CD4-positive, alpha-beta T cell treated with Interleukin-1 beta for 1 hour (primary cell): Measurements from ENCODE around the gene POFUT2.

Experiments used
- DNase-seq, 2 donors: peaks; one replicate each; pipeline ENCODE4 v3.0.0-alpha.2; 2020 to 2022

The POFUT2 gene

GRCh38 chr21:45260191-45260825 is 27.4 kb downstream of the POFUT2 start:
- no peak for DNase-seq

DNA sequence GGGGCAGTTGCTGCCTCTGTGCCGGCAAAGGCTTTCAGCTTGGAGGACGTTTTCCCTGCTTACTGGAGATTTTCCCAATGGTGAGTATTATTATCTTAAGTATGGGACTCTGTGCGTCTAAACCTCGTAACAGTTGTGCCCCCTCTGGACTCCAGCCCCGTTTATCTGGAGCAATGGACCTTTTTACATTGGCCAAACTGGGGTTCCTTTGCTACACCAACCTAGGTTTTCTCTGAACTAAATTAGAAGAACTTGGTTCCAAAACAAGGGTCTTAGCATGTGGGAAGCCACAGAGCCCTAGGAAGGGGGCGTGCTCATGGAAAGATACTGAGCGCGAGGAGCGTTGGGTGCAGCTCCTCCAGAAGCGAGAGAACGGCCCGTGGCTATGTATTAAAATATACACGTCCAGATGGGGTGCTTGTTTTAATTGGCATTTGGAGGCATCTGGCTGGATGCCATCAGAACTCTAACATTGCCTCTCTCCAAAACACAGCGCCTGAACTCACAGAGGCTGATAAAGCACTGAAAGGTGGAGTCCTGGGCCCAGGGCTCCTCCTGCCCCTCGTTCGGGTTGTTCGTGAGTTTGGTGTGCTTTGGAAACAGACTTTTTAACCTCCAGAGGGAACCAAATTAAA is 28.4 kb downstream of the POFUT2 start:
- no peak for DNase-seq

DNA sequence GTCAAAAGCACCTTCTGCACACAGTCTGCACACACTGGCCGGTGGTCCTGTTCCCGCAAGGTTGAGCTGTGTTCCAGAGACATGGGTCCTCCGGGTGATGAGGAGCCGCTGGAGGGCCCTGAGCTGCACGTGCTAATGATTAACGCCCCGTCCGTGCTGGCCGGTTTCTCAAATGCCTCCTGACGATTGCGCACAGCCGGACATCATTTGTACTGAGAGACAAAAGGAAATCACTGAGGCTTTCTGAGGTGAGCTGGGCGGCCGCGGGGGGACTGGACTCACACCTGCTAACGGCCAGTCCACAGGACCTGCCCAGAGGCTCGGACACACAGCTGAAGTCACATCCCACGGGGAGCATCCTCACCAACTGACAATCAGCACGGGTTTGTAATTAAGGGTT is 29.2 kb downstream of the POFUT2 start:
- DNase-seq, result no peak

DNA sequence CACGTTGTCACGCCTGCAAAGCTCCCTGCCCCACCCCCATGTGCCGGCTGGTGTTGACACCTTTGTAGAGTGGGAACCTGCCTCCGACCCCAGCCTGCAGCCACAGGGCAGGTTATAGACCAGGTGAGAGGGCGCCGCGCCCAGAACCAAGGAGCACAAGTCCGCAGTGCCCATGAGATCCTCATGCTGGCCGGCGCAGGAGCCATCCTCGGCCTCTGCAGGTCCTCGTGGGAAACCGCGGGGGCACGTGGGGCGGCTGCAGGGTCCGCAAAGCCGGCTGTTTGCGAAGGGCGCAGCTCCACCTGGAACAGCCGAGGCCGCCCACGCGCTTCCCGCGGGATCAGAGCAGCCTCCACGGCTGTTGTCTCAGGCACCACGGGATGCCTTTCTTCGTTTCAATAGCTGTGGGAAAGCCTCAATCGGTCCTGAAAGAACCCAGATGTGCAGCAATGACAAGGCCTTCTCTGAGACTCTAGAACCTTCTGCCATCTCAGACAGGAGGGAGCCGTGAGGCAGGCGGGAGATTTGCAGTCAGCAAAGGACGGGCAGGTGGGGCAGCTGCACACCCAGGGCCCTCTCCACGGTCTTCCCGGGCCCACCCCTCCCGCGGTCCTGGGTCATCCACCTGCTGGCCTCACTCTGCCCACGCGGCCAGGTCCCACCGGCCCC is 29.9 kb downstream of the POFUT2 start:
- no peak for DNase-seq

DNA sequence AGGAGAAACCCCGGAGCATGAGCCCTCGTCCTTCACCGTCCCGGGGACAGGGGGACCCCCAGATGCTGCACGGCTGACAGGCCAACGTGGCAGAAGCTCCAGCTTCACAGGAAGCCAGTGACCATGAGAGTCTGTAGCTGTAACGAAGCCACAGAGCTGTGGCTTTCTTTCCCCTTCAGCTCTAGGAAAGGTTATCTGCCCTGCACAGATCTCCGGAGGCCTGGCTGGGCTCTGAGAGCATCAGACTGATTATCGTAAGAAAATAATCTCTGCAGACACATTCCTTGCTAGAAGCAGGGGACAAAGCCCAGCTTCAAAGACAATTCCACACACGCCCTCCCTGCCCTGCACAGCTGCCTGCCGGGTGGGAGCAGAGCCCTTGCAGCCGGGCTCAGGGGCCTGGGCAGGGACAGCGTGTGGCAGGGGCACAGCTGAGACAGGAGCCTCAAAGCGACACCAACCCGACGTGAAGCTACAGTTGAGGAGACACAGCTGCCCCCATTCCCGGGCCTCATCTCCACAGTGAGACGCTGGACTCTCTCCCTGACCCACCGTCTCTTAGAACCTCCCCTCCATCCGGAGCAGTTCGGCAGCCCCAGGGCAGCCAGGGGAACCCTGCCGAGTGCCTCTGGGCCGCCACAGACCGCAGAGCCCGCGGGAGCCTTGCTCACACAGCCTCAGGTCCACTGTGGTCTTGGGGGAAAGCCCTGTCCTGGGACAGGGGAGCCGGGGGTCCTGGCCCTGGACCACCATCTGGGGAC is 30.6 kb downstream of the POFUT2 start:
- no peak for DNase-seq

- DNase-seq, result no peak
These were observed 31.4 kb downstream of the POFUT2 start for GRCh38 chr21:45256021-45256911.

GRCh38 chr21:45255381-45256020 is 32.2 kb downstream of the POFUT2 start:
- DNase-seq, result peak; percentile 26 to 57

DNA sequence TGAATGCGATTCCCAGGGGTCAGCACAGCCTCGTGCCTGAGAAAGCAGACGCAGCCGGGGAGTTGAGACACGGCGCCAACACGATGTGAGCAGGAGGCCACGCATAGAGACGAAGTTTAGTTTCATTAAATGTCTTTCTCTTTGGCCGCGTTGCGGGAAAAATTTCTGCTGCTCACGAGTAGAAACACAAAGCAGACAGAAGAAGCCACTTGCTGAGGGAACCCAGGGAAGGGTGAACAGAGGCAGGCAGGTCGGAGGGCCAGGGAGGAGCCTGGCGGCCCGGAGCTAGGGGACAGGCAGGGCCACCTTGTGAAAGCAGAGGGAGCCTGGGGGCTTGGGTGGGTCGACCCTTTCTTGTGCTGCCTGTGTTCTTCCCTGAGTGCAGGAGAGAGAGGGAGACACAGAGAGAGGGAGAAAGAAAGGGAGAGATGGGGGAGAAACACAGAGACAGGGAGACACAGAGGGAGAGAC is 33.2 kb downstream of the POFUT2 start:
- DNase-seq, result no peak

GRCh38 chr21:45253633-45254459 is 33.8 kb downstream of the POFUT2 start:
- no peak for DNase-seq

DNA sequence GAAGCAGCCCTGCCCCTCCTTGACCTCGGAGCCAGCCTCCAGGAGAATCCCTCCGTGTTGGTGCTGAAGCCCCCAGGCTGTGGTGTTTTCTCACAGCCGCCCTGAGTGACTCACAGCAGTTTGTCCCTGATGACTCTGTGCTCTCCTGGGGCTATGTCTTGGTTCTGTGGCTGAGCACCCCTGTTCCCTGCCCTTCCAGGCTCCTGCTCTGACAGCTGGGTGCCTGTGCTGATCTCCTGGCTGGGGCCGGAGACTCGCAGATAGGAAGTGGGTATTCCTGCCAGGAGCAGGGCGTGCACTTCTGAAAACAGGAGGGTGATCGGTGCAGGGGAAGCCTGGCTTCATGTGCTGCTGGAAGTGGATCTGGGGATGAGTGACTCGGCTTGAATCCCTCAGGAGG is 34.5 kb downstream of the POFUT2 start:
- no peak for DNase-seq

- DNase-seq, result no peak
These were observed 35.2 kb downstream of the POFUT2 start for GRCh38 chr21:45252448-45252925.

DNA sequence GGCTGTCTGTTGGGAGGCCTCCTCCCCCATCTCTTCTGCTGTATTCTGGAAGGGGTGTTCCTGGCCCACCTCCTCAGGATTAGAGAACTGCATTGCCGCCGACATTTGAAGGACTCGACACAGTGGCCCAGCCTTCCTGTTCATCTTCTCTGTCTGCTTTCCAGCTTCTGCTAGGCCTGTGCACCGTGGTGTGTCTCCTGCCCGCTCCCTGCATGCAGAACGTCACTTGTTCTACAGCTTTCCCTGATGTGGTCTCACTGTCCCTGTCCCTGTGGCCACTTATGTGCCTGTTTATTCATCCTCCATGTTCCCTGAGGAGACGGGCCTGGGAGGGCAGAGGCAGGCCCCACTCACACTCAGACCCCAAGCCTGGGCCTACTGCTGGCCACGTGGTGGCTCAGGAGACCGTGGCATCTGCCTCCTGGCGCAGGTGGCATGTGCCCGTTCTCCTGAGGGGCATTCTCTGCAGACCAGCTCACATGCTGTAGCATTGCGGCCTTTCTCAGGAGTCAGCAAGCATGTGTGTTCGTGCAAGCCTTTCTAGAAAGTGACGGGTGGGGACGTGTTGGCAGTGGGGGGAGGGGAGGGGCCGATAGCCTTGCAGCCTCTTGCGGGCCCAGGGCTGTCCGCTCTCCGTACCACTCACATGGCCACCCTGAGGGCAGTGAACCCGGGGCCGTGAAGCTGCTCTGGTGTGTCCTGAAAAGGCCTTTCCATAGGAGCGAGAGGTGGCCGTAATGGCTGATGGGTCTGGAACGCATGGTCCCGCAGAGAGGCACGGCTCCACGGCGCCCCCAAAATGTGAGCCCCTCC is 35.9 kb downstream of the POFUT2 start:
- no peak for DNase-seq

- DNase-seq, result no peak
These were observed 36.6 kb downstream of the POFUT2 start for GRCh38 chr21:45250914-45251634.

GRCh38 chr21:45250272-45250671 is 37.4 kb downstream of the POFUT2 start:
- no peak for DNase-seq

- DNase-seq, result no peak
These were observed 38.1 kb downstream of the POFUT2 start for GRCh38 chr21:45249626-45250025.

GRCh38 chr21:45248893-45249381 is 38.8 kb downstream of the POFUT2 start:
- no peak for DNase-seq

DNA sequence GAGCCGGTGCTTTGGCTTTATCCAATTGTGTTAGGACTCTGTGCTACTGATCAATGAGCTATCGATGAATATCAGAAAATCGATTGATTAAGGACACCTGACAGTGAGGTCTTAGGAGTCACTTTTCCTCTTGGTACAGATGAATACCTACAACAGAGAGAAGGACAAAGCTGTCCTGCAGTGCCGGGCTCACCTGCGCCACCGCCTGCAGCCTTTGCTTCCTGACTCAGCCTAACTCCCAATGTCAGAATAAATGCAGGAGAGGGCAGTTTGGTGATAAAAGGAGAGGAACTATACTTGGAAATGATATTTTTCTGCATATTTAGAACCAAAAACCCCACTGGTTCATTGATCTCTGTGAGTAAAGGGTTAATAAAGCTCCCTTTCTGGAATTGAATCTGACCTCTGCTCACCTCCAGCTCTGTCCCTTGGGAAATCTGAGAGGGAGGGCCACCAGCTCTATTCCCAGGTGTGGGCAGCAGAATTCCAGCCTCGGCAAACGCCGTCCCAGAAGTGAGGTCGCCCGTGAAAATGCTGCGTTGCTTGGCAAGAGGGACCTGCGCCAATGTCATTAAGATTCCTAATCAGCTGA is 39.3 kb downstream of the POFUT2 start:
- DNase-seq, result no peak
